Measurements from ENCODE around the gene SMCO2.
A peak's percentile ranks its signal among the peaks of the same experiment; 100 is the strongest.

The SMCO2 gene

DNA sequence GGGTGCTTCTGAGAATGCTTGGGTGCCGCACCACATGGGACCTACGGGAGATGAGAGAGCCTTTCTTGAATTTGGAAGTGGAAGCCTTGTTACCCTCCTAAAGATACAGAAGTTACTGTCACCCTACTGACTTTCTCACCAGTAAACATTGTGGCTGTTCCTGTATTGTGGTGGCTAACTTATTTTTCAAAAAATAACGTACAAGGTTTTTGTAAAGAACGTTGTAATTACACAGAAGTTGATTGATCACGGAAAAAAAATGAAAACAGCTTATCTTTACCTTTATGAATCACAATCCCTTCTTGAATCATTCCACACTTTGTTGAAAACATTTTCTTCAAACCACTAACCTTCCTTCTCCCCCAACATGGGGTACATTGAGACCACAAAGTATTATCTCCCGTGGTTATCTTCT lies 55.5 kb downstream of the SMCO2 start:
- FAIRE-seq: no peak

- no peak for FAIRE-seq
Observed at GRCh38 chr12:27504507-27504906, 58.0 kb downstream of the SMCO2 start.

GRCh38 chr12:27505109-27505508 lies 58.6 kb downstream of the SMCO2 start:
- no peak for FAIRE-seq

DNA sequence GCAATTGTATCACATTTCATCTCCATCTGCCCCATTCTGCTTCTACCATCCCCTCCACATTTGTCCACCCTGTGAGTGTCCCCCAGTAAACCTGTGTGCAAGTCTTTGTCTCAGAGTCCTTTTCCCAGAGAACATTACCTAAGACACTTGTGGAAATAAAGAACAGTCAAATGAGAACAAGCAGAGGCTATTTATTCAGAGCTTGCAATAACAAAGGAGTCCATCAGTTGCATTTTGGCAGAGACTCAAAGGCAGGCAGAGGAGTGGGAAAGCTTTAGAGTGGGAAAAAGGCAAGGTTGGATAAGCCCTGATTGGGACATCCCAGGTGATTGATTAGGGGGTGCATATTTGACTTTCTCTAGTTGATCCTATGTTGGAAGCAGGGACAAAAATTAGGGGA lies 59.2 kb downstream of the SMCO2 start:
- FAIRE-seq: no peak

DNA sequence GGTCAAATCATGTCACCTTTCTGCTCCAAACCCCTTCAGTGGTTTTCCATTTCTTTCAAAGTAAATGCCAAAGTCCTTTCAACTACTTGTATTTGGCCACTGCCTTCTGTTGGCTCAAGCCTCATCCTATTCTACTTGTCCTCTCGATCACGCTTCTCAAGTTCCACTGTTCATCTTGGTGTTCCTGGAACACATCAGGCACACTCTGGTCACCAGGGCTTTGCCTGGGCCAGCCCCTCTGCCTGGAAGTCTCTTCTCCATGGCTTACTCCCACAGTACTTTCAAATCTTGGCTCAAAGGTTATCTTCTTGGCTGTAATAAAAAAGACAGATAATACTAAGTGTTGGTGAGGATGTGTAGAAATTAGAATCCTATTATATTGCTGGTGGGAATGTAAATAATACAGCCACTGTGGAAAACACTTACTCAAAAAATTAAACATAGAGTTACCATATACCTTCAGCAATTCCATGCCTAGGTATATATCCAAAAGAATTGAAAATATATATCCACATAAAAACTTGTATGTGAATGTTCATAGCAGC lies 60.2 kb downstream of the SMCO2 start:
- FAIRE-seq: no peak

DNA sequence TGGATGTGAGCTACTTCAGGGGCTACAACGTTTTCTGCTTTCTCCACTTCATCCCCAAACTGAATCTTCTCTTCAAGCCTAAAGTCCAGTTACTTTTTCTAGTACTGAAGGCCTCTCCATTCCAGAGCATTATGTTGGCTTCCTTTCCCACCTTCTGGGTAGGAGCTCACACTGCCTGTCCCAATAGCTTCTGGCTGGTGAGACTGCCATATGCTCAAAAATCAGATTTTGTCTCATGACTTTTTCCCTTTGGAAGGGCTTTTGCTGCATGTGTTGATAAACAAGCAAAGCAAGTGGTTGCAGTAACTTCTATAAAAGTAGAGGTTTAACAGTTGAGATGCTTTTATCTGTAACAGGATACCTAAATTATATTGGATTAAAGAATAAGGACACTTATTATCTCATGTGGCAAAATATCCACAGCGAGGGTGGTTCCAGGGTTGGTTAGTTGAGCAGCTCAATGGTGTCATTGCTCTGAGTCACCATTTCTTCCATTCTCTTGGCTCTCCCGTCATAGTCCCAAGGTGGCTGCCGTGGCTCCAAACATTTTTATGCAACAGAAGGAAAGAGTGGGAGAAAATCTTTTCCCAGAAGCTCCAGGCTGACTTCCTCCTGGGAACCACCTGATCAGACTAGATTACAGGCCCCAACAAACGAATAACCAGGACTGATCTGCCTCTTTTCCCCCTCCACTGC lies 62.3 kb downstream of the SMCO2 start:
- FAIRE-seq: no peak

DNA sequence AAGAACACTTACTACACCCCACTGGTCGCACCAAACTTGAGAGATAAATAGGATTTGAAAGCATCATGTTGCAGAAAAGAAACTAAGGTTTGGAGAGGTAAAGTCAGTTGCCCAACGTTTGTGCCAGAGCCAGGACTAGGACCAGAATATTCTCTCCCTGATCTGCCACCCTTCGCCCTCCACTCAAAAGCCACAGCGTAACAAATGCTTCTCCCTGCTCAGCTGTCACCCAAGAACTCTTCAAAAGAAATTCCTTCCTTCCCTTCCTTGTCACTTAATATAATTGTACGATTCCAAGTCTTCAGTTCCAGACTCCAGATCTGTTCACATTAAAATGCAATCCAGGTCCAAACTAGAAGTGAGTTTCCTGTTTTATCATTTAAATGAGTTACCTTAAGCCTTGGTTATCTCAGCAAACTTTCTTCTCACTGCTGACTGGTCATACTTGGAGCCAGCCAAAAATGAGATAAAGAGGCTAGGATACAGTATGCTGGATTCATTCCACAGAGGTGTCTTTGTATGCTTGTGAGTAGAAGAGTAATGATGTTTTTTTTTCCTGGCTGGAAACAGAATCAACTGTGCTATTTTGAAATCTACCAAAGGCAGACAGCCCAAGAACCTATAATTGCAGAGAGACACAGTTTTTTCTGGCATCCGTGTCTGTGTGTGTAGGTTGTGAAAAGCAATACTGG lies 64.6 kb downstream of the SMCO2 start:
- FAIRE-seq: no peak

DNA sequence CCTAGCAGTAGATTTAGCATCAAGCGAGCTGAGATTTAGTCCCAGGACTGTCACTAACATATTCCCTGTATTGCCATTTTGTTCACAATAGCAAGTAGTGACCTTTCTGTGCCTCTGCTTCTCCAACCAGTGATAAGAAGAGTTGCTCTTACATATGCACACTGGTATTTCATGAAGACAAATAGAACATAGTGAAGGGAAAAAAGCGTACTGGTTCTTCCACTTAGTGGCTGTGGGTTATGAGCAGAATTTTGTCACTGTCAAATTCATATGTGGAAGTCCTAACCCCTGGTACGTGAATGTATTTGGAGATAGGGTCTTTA lies 65.1 kb downstream of the SMCO2 start:
- FAIRE-seq: no peak

DNA sequence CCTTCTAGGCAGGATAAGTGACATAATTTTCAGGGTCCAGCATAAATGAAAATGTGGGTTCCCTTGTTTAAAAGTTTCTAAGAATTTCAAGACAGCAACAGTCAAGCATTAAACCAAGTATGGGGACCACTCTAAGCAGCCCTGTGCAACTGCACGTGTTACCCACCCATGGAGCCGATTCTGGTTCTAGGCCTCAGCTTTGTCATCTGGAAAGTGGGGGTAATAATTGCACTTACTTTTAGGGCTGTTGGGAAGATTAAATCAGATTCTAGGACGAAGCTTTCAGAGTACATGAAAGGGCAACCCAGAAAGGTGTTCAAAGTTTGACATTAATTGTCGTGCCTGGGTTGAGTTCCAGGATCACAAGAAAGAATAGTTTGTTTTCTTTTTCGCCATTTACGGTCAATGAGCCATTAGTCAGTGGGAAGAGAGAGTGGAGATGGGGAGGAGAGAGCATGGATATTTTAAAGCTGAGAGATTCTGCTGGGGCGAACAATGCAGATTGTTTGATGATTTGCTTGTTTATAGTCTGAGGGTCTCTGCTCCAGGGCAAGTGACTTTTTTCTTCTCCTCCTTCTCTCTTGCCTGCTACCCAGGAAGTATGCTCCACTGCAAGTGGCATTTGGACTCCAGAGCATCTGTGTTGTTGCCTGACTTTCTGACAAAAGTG lies 66.8 kb downstream of the SMCO2 start:
- no peak for FAIRE-seq

DNA sequence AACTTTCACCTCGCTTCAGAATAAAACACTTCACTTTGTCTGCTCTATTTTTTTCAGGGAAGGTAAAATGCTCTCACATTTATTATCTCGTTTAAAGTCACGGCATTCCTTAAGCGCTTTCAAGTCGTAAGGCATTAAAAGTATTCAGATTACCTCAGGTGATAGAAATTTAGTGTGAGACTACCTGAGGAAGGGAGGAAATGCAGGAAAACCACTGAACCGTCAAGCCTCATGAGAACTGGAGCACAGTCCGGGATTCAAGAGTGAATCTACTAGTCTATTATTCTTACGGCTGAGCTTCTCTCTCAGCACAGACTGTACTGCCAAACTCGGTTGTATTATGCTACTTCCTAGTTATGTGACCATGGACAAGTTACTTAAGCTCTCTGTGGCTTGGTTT lies 69.1 kb downstream of the SMCO2 start:
- no peak for FAIRE-seq

- no peak for FAIRE-seq
Observed at GRCh38 chr12:27516625-27517024, 70.1 kb downstream of the SMCO2 start.

GRCh38 chr12:27517546-27517945 lies 71.0 kb downstream of the SMCO2 start:
- no peak for FAIRE-seq

DNA sequence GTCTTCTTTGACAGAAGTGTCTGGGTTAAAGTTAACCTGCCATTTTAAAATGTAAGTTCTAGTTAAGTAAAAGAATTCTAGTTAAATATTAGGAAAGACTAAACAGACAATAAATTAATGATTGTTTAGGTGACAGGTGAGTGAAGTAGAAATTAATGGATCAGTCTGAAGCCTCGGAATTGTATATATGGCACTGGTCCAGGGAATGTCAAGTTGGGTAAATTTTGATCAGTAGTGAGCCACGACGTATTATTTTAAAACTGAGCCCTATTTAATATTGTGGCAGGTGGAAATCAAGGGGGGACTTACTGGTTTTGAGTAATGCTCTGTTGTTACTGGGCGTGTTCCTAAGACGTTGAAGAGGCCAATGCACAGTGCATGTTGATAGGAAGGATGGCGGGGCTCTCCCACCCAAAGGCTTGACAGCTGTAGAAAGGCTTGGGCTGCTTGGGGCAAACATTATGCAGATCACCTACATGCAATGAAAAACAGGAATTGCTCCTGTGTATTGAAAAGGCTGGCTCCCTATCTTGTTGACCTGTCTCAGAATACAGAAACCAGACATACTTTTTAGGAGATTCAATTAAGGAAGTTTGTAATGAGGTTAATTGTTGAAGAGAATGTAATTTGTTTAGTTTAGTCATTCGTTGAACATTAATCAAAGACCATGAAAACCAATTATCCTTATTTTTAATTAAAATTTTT lies 71.6 kb downstream of the SMCO2 start:
- peak; percentile 34 for FAIRE-seq

DNA sequence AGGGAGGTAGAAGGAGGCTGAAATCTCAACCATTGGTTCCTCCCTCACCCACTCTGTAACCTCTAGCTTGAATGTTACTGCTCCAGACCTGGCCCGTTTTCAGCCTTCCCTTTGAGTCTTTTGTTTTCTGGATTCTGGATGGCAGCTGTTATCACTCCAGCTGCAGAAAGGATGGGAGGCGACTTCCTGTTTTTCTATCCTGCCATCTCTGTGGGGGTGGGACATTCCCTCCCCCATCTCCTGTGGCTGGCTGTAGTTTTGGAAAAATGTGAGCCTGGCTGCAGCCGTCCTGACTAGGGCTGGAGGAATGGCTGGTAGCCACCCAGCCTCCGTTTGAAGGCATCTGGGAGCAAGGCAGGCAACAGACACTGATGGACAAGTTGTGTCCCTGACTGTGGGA lies 74.5 kb downstream of the SMCO2 start:
- no peak for FAIRE-seq

- FAIRE-seq: no peak
Observed at GRCh38 chr12:27521981-27522380, 75.4 kb downstream of the SMCO2 start.

DNA sequence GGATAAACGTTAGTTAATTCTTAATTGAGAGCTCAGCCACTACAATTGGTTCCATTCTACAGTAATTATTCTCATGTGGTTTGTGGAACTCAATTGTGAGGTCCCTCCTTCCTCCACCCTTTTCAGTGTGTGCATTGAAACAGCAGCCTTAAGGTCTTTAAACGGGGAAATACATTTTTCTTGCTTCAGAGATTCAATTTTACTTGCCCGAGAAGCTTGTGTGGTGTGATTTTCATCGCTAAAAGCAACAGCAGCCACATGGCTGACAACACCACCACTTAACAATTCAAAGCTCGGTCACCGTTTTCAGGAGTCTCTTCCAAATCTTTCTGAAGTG lies 76.7 kb downstream of the SMCO2 start:
- FAIRE-seq: no peak

GRCh38 chr12:27523642-27524493 lies 77.3 kb downstream of the SMCO2 start, which contains the start of gene PPFIBP1:
Gene PPFIBP1, plus strand, starts transcription at chr12:27524206. Its CDS starts 109,191 bp downstream, at chr12:27633397.
- FAIRE-seq: peak; percentile 97

DNA sequence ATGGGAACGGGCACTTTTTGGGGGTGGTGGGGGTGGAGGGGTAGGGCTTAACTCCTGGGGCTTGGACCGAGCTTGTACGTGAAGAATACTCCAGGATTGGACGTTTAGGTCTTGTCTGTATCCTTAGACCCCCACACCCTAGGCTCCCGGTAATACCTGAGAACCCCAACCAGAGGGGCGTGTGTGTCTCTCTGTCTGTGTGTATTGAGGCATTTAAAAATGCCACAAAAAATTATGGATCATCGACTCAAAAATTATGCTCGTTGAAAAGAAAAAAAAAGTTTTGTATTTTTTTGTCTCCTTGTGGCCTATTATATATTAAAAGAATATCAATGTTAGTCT lies 77.9 kb downstream of the SMCO2 start:
- FAIRE-seq: peak; percentile 3

GRCh38 chr12:27524839-27525753 lies 78.6 kb downstream of the SMCO2 start:
- FAIRE-seq: peak; percentile 90

DNA sequence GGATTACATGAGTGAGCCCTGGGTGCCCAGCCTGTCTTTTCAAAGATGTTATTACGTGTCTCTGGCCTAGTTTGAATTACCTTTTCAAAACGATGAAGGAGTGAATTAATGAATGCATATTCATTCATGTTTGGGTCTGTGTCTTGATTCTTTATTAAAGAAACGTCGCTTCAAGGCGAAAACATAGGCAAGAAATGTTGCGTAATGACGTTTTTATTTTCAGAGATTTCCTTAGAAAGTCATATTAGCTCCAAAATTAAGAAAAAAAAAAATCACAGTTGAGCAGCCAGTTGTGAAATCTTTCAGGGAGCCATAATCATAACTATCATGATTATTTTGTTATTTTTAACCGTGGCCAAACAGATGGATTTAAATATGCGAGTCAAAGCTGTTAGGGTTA lies 81.0 kb downstream of the SMCO2 start:
- FAIRE-seq: peak; percentile 6

DNA sequence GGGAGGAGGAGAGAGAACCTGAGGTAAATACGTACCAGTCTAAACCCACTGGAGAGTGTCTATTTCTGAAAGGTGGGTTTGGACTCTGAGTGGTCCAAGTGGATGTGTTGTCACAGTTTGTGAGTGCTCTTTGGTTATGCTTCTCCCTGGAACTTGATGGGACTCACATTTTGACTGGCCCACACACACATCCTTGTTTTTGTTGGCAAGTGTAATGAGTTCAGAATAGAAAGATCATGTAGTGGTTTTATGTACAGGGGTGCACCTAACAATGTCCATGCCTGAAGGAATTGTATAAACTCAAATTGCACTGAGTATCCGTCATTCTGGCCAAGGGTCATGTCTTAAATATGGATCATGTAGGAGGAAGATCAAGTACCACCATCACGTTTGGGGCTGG lies 82.3 kb downstream of the SMCO2 start:
- FAIRE-seq: no peak

All from A204.1 (cell line).